Measurements from ENCODE around the gene NSUN5.
"Not testable (repeated sequence)": the region's sequence is repeated elsewhere in the genome, so short reads cannot be mapped to it uniquely, and the experiment has no call there.

The NSUN5 gene

GRCh38 chr7:73325424-73325823, 16.8 kb upstream of the NSUN5 start:
- not testable (repeated sequence) for H3K4me3 ChIP-seq (ENCODE audit: low read depth, low read length); H3K27ac ChIP-seq (ENCODE audit: low read depth, low read length); H3K9ac ChIP-seq (ENCODE audit: low read depth, low read length); H3K4me1 ChIP-seq (ENCODE audit: control insufficient read depth, insufficient read depth, low read length); H3K36me3 ChIP-seq (ENCODE audit: control insufficient read depth, insufficient read depth, low read length); H3K27me3 ChIP-seq (ENCODE audit: control insufficient read depth, insufficient read depth, low read length); H3K9me3 ChIP-seq (ENCODE audit: control insufficient read depth, insufficient read depth, low read length)

- not testable (repeated sequence) for H3K4me3 ChIP-seq (ENCODE audit: low read depth, low read length); H3K27ac ChIP-seq (ENCODE audit: low read depth, low read length)
Observed at GRCh38 chr7:73324081-73324845, 15.6 kb upstream of the NSUN5 start.

DNA sequence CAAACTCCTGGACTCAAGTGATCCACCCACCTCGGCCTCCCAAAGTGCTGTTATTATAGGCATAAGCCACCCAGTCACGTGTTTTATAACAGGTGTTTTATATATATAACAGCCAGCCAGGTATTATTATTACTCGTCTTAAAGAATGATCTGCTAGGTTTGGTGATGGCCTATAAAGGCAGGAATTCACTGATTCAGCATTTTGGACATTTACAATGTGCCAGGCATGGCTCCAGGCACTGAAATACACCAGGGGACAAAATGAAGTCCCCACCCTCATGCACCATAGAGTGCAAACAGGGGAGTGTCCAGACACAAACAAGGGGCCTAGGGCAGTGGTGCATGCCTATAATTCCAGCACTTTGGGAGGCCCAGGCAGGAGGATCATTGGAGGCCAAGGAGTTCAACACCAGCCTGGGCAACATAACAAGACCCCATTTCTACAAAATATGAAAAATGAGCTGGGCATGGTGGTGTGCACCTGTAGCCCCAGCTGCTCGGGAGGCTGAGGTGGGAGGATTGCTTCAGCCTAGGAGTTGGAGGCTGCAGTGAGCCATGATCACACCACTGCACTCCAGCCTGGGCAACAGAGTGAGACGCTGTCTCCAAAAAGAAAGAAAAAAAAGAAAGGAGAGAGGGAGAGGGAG, 14.9 kb upstream of the NSUN5 start:
- H3K36me3 ChIP-seq (ENCODE audit: control insufficient read depth, insufficient read depth, low read length); H3K27me3 ChIP-seq (ENCODE audit: control insufficient read depth, insufficient read depth, low read length); H3K9ac ChIP-seq (ENCODE audit: low read depth, low read length); H3K4me3 ChIP-seq (ENCODE audit: low read depth, low read length); H3K9me3 ChIP-seq (ENCODE audit: control insufficient read depth, insufficient read depth, low read length); H3K27ac ChIP-seq (ENCODE audit: low read depth, low read length); H3K4me1 ChIP-seq (ENCODE audit: control insufficient read depth, insufficient read depth, low read length): not testable (repeated sequence)

More at GRCh38 chr7:73324081-73324845, 15.6 kb upstream of the NSUN5 start:
- H3K36me3 ChIP-seq (ENCODE audit: control insufficient read depth, insufficient read depth, low read length); H3K4me1 ChIP-seq (ENCODE audit: control insufficient read depth, insufficient read depth, low read length); H3K9ac ChIP-seq (ENCODE audit: low read depth, low read length); H3K27me3 ChIP-seq (ENCODE audit: control insufficient read depth, insufficient read depth, low read length); H3K9me3 ChIP-seq (ENCODE audit: control insufficient read depth, insufficient read depth, low read length): not testable (repeated sequence)

- H3K4me3 ChIP-seq (ENCODE audit: low read depth, low read length); H3K27me3 ChIP-seq (ENCODE audit: control insufficient read depth, insufficient read depth, low read length): not testable (repeated sequence)
Observed at GRCh38 chr7:73320009-73320408, 11.4 kb upstream of the NSUN5 start.

GRCh38 chr7:73319541-73319940, 10.9 kb upstream of the NSUN5 start:
- not testable (repeated sequence) for H3K4me1 ChIP-seq (ENCODE audit: control insufficient read depth, insufficient read depth, low read length); H3K27me3 ChIP-seq (ENCODE audit: control insufficient read depth, insufficient read depth, low read length); H3K9ac ChIP-seq (ENCODE audit: low read depth, low read length); H3K9me3 ChIP-seq (ENCODE audit: control insufficient read depth, insufficient read depth, low read length); H3K4me3 ChIP-seq (ENCODE audit: low read depth, low read length); H3K27ac ChIP-seq (ENCODE audit: low read depth, low read length); H3K36me3 ChIP-seq (ENCODE audit: control insufficient read depth, insufficient read depth, low read length)

More at GRCh38 chr7:73320009-73320408, 11.4 kb upstream of the NSUN5 start:
- H3K9me3 ChIP-seq (ENCODE audit: control insufficient read depth, insufficient read depth, low read length); H3K4me1 ChIP-seq (ENCODE audit: control insufficient read depth, insufficient read depth, low read length); H3K9ac ChIP-seq (ENCODE audit: low read depth, low read length); H3K36me3 ChIP-seq (ENCODE audit: control insufficient read depth, insufficient read depth, low read length); H3K27ac ChIP-seq (ENCODE audit: low read depth, low read length): not testable (repeated sequence)

GRCh38 chr7:73318656-73319204, 10.1 kb upstream of the NSUN5 start:
- not testable (repeated sequence) for H3K9ac ChIP-seq (ENCODE audit: low read depth, low read length); H3K4me1 ChIP-seq (ENCODE audit: control insufficient read depth, insufficient read depth, low read length)

DNA sequence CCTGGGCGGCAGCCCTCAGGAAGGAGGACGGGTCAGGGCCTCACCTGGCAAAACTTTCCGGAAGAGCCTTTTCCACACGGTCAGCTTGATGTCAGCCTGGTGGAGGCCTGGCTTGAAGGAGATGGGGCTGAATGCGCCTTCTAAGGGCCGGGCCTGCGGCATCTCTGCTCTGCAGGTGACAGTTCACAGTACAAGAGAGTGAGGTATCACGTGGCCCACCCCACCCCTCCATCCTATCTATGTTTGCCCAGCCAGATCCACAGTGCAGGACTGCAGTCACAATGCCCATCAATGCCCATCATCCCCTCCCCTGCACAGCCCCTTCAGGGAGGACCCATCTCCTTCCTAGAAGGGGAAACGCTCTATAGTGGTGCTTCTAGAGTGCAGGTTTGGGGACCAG, 7.9 kb upstream of the NSUN5 start:
- Histone ChIP-seq H3K9ac (ENCODE audit: low read depth, low read length) (no peak overlapping the region), H3K27me3 (ENCODE audit: control insufficient read depth, insufficient read depth, low read length) (no peaks in the 10 kb centered on the region), H3K4me1 (ENCODE audit: control insufficient read depth, insufficient read depth, low read length) (no peaks in the 10 kb centered on the region), H3K36me3 (ENCODE audit: control insufficient read depth, insufficient read depth, low read length) (no peaks in the 10 kb centered on the region), H3K9me3 (ENCODE audit: control insufficient read depth, insufficient read depth, low read length) (no peaks in the 10 kb centered on the region), H3K27ac (ENCODE audit: low read depth, low read length) (no peak overlapping the region), H3K4me3 (ENCODE audit: low read depth, low read length) (no peak overlapping the region)

More at GRCh38 chr7:73318656-73319204, 10.1 kb upstream of the NSUN5 start:
- H3K27ac ChIP-seq (ENCODE audit: low read depth, low read length); H3K27me3 ChIP-seq (ENCODE audit: control insufficient read depth, insufficient read depth, low read length); H3K9me3 ChIP-seq (ENCODE audit: control insufficient read depth, insufficient read depth, low read length); H3K36me3 ChIP-seq (ENCODE audit: control insufficient read depth, insufficient read depth, low read length); H3K4me3 ChIP-seq (ENCODE audit: low read depth, low read length): not testable (repeated sequence)

DNA sequence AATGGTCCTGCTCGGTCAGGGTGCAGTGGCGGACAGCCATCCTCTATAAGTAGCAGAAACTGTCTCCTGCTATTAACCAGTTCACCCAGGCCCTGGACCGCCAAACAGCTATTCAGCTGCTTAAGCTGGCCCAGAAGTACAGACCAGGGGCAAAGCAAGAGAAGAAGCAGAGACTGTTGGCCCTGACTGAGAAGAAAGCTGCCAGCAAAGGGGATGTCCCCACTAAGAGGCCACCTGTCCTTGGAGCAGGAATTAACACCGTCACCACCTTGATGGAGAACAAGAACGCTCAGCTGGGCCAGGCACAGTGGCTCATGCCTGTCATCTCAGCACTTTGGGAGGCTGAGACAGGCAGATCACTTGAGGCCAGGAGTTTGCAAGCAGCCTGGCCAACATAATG, 5.6 kb upstream of the NSUN5 start:
- Histone ChIP-seq H3K4me3 (ENCODE audit: low read depth, low read length) (no peak overlapping the region), H3K27me3 (ENCODE audit: control insufficient read depth, insufficient read depth, low read length) (no peaks in the 10 kb centered on the region), H3K9me3 (ENCODE audit: control insufficient read depth, insufficient read depth, low read length) (no peaks in the 10 kb centered on the region), H3K9ac (ENCODE audit: low read depth, low read length) (no peak overlapping the region), H3K27ac (ENCODE audit: low read depth, low read length) (no peak overlapping the region), H3K4me1 (ENCODE audit: control insufficient read depth, insufficient read depth, low read length) (no peaks in the 10 kb centered on the region), H3K36me3 (ENCODE audit: control insufficient read depth, insufficient read depth, low read length) (no peaks in the 10 kb centered on the region)

DNA sequence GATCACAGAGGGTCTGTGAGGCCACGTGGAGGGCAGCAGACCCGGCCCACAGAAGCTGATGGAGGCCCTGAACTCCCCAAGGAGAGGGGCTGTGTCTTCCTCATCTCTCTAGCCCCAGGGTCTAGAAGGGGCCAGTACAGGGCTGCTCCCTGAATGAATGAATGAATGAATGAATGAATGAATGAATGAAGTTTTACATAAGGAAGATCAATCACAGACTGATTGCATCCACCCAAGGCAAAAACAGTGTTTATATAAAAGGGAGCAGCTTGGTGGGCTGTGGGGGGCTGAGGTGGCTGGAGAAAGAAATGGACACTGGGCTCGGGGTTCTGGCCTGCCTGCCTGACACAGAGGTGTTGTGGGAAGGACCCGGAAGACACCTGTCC, 4.9 kb upstream of the NSUN5 start:
- Histone ChIP-seq H3K9me3 (ENCODE audit: control insufficient read depth, insufficient read depth, low read length) (no peaks in the 10 kb centered on the region), H3K36me3 (ENCODE audit: control insufficient read depth, insufficient read depth, low read length) (no peaks in the 10 kb centered on the region), H3K4me3 (ENCODE audit: low read depth, low read length) (no peak overlapping the region), H3K27me3 (ENCODE audit: control insufficient read depth, insufficient read depth, low read length) (no peaks in the 10 kb centered on the region), H3K4me1 (ENCODE audit: control insufficient read depth, insufficient read depth, low read length) (no peaks in the 10 kb centered on the region), H3K9ac (ENCODE audit: low read depth, low read length) (no peak overlapping the region), H3K27ac (ENCODE audit: low read depth, low read length) (no peak overlapping the region)

DNA sequence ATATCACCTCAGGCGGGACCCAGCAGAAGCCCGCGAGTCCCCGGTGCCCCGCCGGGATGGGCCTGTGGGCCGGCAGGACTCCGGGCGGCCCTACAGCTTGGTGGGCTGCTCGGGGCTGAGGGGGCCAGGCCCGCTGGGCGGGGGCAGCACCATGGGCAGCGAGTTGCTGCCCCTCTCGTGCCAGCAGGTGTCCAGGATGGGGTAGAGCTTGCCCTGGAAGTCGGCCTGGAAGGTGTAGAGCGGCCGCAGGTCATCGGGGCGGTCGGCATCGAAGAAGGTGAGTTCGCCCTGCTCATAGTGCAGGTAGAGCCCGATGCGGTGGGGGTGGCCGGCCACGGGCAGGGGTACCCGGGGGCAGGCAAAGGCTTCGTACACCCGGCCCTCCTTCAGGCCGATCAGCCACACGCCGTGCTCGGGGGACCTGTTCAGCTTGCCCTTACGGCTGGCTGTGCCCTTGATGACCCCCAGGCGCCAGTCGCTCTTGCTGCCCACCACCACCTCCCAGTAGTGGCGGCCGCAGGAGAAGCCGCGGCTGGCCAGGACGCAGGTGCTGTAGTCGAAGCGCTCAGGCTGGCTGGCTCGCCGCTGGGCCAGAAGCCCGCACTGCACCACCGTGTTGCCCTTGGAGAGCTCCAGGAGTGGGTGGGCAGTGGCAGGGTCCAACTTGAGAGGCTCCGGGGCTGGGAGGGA, 4.3 kb upstream of the NSUN5 start:
- H3K9me3 ChIP-seq (ENCODE audit: control insufficient read depth, insufficient read depth, low read length): no peaks in the 10 kb centered on the region

DNA sequence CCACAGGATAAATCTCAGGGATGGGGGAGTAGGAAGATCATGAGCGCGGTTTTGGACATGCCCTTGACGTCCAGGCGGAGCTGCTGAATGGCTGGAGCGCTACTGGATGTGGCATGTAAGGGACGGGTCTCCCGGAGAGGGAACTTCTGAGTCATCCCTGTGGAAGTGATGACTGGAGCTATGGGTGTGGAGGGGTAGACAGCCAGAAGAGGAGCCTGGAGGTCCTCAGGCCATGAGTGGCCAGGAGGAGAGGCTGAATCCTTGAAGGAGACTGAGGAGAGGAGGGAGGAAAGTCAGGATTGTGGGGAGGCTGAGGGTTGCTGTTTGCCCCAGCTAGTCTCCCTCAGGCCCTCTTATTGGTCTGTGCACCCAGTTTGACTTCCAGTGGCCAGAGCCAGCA, 2.8 kb upstream of the NSUN5 start:
- H3K4me1 ChIP-seq (ENCODE audit: control insufficient read depth, insufficient read depth, low read length); H3K36me3 ChIP-seq (ENCODE audit: control insufficient read depth, insufficient read depth, low read length); H3K9me3 ChIP-seq (ENCODE audit: control insufficient read depth, insufficient read depth, low read length); H3K27ac ChIP-seq (ENCODE audit: low read depth, low read length); H3K27me3 ChIP-seq (ENCODE audit: control insufficient read depth, insufficient read depth, low read length); H3K4me3 ChIP-seq (ENCODE audit: low read depth, low read length); H3K9ac ChIP-seq (ENCODE audit: low read depth, low read length): not testable (repeated sequence)

More for the DNA sequence above, 4.3 kb upstream of the NSUN5 start:
- no peak overlapping the region for H3K27ac ChIP-seq (ENCODE audit: low read depth, low read length)
- no peaks in the 10 kb centered on the region for H3K4me1 ChIP-seq (ENCODE audit: control insufficient read depth, insufficient read depth, low read length)
- H3K9ac ChIP-seq (ENCODE audit: low read depth, low read length): no peak overlapping the region
- H3K36me3 ChIP-seq (ENCODE audit: control insufficient read depth, insufficient read depth, low read length): no peaks in the 10 kb centered on the region
- no peak overlapping the region for H3K4me3 ChIP-seq (ENCODE audit: low read depth, low read length)
- H3K27me3 ChIP-seq (ENCODE audit: control insufficient read depth, insufficient read depth, low read length): no peaks in the 10 kb centered on the region
